Osteocyte (in vitro differentiated cells): ENCODE results near the gene MEGF11. TPM values are rescaled to one million over a fixed set of nuclear protein-coding genes. Genes with fewer than 3 reads are reported as not detected.

Source experiments
- DNase-seq: peaks from one replicate; pipeline ENCODE4 v3.0.0; 2021; ENCODE audit warnings: mixed read lengths; ENCODE audit not compliant: unreplicated experiment; ENCODE audit errors: extremely low spot score
- H3K27ac Mint-ChIP-seq: one replicate; pipeline ENCODE4 v1.8.0; 2021; ENCODE audit warnings: mild to moderate bottlenecking, mixed read lengths; ENCODE audit not compliant: unreplicated experiment
- H3K27me3 Mint-ChIP-seq: one replicate; pipeline ENCODE4 v1.8.0; 2021; ENCODE audit warnings: mixed read lengths; ENCODE audit not compliant: unreplicated experiment
- H3K36me3 Mint-ChIP-seq: one replicate; pipeline ENCODE4 v1.8.0; 2021; ENCODE audit warnings: mixed read lengths; ENCODE audit not compliant: unreplicated experiment
- H3K4me1 Mint-ChIP-seq: one replicate; pipeline ENCODE4 v1.8.0; 2021; ENCODE audit warnings: mixed read lengths; ENCODE audit not compliant: unreplicated experiment
- H3K4me3 Mint-ChIP-seq: one replicate; pipeline ENCODE4 v1.8.0; 2021; ENCODE audit warnings: mild to moderate bottlenecking, moderate library complexity, mixed read lengths; ENCODE audit not compliant: unreplicated experiment
- H3K9me3 Mint-ChIP-seq: one replicate; pipeline ENCODE4 v1.8.0; 2021; ENCODE audit warnings: mixed read lengths; ENCODE audit not compliant: unreplicated experiment
- CTCF ChIP-seq: fragments of 200-600 bp; sonication (generic); IDR thresholded peaks from 2 replicates; pipeline ENCODE4 v1.5.0; 2021; ENCODE audit warnings: antibody characterized with exemption, mild to moderate bottlenecking, moderate library complexity
- total RNA-seq: library from RNA; stranded (reverse); gene quantifications from 2 replicates; pipeline ENCODE4 v1.2.1, GENCODE V29; 2021

MEGF11 gene
- total RNA-seq, 1 donor from 2014 or later = not detected

GRCh38 chr15:66107070-66107469 is 146.5 kb downstream of the MEGF11 start:
- H3K36me3 Mint-ChIP-seq = no peaks in the 10 kb centered on the region
- DNase-seq = no peak
- H3K9me3 Mint-ChIP-seq = no peaks in the 10 kb centered on the region
- peaks cover 71% of the 10 kb centered on the region for H3K27me3 Mint-ChIP-seq
- H3K4me1 Mint-ChIP-seq = no peaks in the 10 kb centered on the region
- no peak for TF ChIP-seq CTCF
- H3K27ac Mint-ChIP-seq = no peak overlapping the region
- H3K4me3 Mint-ChIP-seq = no peak overlapping the region

GRCh38 chr15:66105286-66106265 is 148.0 kb downstream of the MEGF11 start:
- no peak overlapping the region for H3K4me3 Mint-ChIP-seq
- no peaks in the 10 kb centered on the region for H3K36me3 Mint-ChIP-seq
- DNase-seq = no peak
- H3K27ac Mint-ChIP-seq = no peak overlapping the region
- no peak for TF ChIP-seq CTCF
- H3K4me1 Mint-ChIP-seq = no peaks in the 10 kb centered on the region
- peaks cover 78% of the 10 kb centered on the region for H3K27me3 Mint-ChIP-seq
- no peaks in the 10 kb centered on the region for H3K9me3 Mint-ChIP-seq

- no peaks in the 10 kb centered on the region for H3K36me3 Mint-ChIP-seq
- no peaks in the 10 kb centered on the region for H3K9me3 Mint-ChIP-seq
- H3K4me1 Mint-ChIP-seq = no peaks in the 10 kb centered on the region
- H3K27me3 Mint-ChIP-seq = peaks cover 78% of the 10 kb centered on the region
- no peak overlapping the region for H3K27ac Mint-ChIP-seq
- DNase-seq = no peak
- no peak for TF ChIP-seq CTCF
- no peak overlapping the region for H3K4me3 Mint-ChIP-seq
Observed at GRCh38 chr15:66103293-66103590, 150.3 kb downstream of the MEGF11 start.

GRCh38 chr15:66102563-66103292 is 150.8 kb downstream of the MEGF11 start:
- Mint-ChIP-seq H3K4me3 (no peak overlapping the region), H3K36me3 (no peaks in the 10 kb centered on the region), H3K9me3 (no peaks in the 10 kb centered on the region), H3K27me3 (peaks cover 79% of the 10 kb centered on the region), H3K27ac (no peak overlapping the region), H3K4me1 (no peaks in the 10 kb centered on the region)
- TF ChIP-seq CTCF = no peak
- no peak for DNase-seq
